ENCODE results near the gene KLHL6.

Gene KLHL6

GRCh38 chr3:183553334-183554026 is 2.0 kb downstream of the KLHL6 start:
- no peak for TF ChIP-seq CTCF (IDR thresholded peaks at IDR 0.05)
- Histone ChIP-seq H3K4me3 (ENCODE audit: low read depth in 1 of 2, low read length in 1 of 2) (peak overlapping the region; percentile 67 to 68), H3K27ac (peak overlapping the region; percentile 93)

GRCh38 chr3:183551930-183552329 is 3.6 kb downstream of the KLHL6 start:
- Histone ChIP-seq H3K9me3 (no peaks in the 10 kb centered on the region), H3K36me3 (no peaks in the 10 kb centered on the region), H3K27ac (no peak overlapping the region), H3K4me3 (ENCODE audit: low read depth in 1 of 2, low read length in 1 of 2) (no peak overlapping the region), H3K4me1 (ENCODE audit: control insufficient read depth in 1 of 2, insufficient read depth in 1 of 2, low read depth in 1 of 2, low read length in 1 of 2) (peaks cover 72 to 82% of the 10 kb centered on the region in 2 experiments), H3K27me3 (no peaks in the 10 kb centered on the region)
- no peak for TF ChIP-seq CTCF (IDR thresholded peaks at IDR 0.05)

More at GRCh38 chr3:183553334-183554026, 2.0 kb downstream of the KLHL6 start:
- Histone ChIP-seq H3K9me3 (no peaks in the 10 kb centered on the region), H3K4me1 (ENCODE audit: control insufficient read depth in 1 of 2, insufficient read depth in 1 of 2, low read depth in 1 of 2, low read length in 1 of 2) (peaks cover 64 to 73% of the 10 kb centered on the region in 2 experiments), H3K27me3 (no peaks in the 10 kb centered on the region), H3K36me3 (no peaks in the 10 kb centered on the region)

- H3K4me3 ChIP-seq (ENCODE audit: low read depth in 1 of 2, low read length in 1 of 2) = no peak overlapping the region
- H3K27me3 ChIP-seq = no peaks in the 10 kb centered on the region
- H3K9me3 ChIP-seq = no peaks in the 10 kb centered on the region
- TF ChIP-seq CTCF (IDR thresholded peaks at IDR 0.05) = no peak
- peaks cover 52 to 62% of the 10 kb centered on the region in 2 experiments for H3K4me1 ChIP-seq (ENCODE audit: control insufficient read depth in 1 of 2, insufficient read depth in 1 of 2, low read depth in 1 of 2, low read length in 1 of 2)
- no peaks in the 10 kb centered on the region for H3K36me3 ChIP-seq
- H3K27ac ChIP-seq = peak overlapping the region; percentile 53
Observed at GRCh38 chr3:183548262-183548769, 7.2 kb downstream of the KLHL6 start.

- Histone ChIP-seq H3K9me3 (no peaks in the 10 kb centered on the region), H3K4me3 (ENCODE audit: low read depth in 1 of 2, low read length in 1 of 2) (no peak overlapping the region), H3K27ac (no peak overlapping the region), H3K36me3 (no peaks in the 10 kb centered on the region), H3K4me1 (ENCODE audit: control insufficient read depth in 1 of 2, insufficient read depth in 1 of 2, low read depth in 1 of 2, low read length in 1 of 2) (peaks cover 41 to 54% of the 10 kb centered on the region in 2 experiments), H3K27me3 (no peaks in the 10 kb centered on the region)
- TF ChIP-seq CTCF (IDR thresholded peaks at IDR 0.05) = no peak
Observed at GRCh38 chr3:183546625-183547024, 8.9 kb downstream of the KLHL6 start.

GRCh38 chr3:183545708-183546107 is 9.8 kb downstream of the KLHL6 start:
- Histone ChIP-seq H3K4me3 (ENCODE audit: low read depth in 1 of 2, low read length in 1 of 2) (no peak overlapping the region), H3K9me3 (no peaks in the 10 kb centered on the region), H3K27ac (no peak overlapping the region), H3K27me3 (no peaks in the 10 kb centered on the region), H3K4me1 (ENCODE audit: control insufficient read depth in 1 of 2, insufficient read depth in 1 of 2, low read depth in 1 of 2, low read length in 1 of 2) (peaks cover 40 to 54% of the 10 kb centered on the region in 2 experiments), H3K36me3 (no peaks in the 10 kb centered on the region)
- no peak for TF ChIP-seq CTCF (IDR thresholded peaks at IDR 0.05)

Measured in neutrophil (primary cell).